Ramos (cell line): ENCODE results near the gene TMEM92.

ENCODE experiments used
- in situ Hi-C: fragments of 300-500 bp; cut with MboI; formaldehyde crosslinking; loops from one replicate; pipeline ENCODE4 v1.14.3; 2022; ENCODE audit warnings: low sequenced_read_pairs; ENCODE audit not compliant: unreplicated experiment

Gene TMEM92

GRCh38 chr17:50272711-50273653 is 1.3 kb upstream of the TMEM92 start:
- in situ Hi-C loops, result no loop called here

- in situ Hi-C loops, result no loop called here
Measured at GRCh38 chr17:50273654-50274040, 619 bp upstream of the TMEM92 start.

DNA sequence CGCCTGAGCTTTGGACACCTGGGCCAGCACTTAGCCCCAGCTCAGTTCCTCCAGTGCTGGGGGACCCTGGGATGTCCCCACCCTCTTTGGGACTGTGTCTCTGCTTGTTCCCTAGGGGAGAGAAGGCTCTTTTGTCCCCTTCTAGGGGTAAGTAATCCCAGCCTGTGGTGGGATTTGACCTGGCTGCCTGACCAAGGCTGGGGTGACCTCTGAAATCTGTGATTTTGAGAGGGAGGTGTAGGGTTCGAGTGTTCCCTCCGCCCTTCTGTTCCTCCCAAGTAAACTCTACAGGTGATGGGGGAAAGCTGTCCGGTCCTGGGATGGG is 593 bp downstream of the TMEM92 start:
- in situ Hi-C loops, result no loop called here

GRCh38 chr17:50275279-50275678 is 1.0 kb downstream of the TMEM92 start:
- in situ Hi-C loops, result no loop called here

DNA sequence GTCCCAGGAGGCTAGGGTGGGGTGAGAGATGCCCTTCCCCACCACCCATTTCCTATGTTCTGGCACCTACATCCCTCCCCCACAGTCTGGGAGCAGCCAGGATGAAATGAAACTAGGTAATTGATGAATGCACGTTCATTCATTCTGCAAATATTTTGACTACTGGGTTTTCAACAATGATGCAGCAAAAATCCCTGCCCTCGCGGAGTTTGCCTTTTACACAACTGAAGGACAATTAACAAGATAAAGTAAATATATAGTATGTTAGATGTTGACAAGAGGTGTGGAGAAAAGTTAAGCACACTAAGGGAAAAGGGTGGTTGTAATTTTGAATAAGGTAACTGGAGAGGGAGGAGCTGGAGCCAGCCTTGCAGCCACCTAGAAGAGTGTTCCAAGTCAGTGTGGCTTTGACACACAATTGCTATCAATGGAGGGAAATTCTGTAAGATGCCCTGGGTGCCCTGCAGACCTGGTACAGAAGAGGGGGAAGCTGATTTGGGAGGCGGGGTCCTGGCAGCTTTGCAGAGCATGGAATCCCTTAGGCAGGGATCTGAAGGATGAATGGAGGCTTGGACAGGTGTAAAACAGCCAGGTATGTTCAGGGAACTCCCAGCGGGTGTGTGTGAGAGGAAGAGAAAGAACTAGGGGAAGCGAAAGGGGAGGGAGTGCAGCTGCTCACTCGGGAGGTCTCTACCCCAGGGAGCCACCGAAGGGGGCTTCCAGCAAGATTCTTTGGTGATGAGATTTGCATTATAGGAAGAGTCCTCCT is 2.5 kb downstream of the TMEM92 start:
- in situ Hi-C loops, result no loop called here

DNA sequence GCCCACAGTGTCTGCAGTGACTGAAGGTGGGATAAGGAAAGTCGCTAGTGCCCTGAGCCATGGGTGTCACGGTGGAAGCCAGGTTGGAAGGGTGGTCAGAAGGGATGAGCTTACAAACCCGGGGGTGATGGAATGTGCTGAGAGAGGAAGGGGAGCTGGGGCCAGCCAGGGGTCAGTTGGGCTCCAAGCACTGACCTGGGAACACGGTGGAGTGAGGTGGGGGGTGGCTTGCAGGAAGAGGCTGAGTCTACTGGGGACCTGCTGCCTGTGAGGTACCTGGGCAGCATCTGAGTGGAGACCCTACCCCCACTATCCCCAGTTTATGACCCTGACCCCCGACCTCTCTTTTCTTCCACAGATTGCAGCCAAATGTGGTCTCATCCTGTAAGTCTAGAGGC is 3.1 kb downstream of the TMEM92 start:
- in situ Hi-C loops, result no loop called here

GRCh38 chr17:50278526-50279180 is 4.4 kb downstream of the TMEM92 start:
- in situ Hi-C loops, result no loop called here

GRCh38 chr17:50279181-50279526 is 4.9 kb downstream of the TMEM92 start:
- in situ Hi-C loops, result no loop called here

GRCh38 chr17:50279639-50280038 is 5.4 kb downstream of the TMEM92 start:
- in situ Hi-C loops, result loop anchor here (10.0 kb wide), 1 partner anchor 105 kb away; no protein-coding TSS in a partner anchor

DNA sequence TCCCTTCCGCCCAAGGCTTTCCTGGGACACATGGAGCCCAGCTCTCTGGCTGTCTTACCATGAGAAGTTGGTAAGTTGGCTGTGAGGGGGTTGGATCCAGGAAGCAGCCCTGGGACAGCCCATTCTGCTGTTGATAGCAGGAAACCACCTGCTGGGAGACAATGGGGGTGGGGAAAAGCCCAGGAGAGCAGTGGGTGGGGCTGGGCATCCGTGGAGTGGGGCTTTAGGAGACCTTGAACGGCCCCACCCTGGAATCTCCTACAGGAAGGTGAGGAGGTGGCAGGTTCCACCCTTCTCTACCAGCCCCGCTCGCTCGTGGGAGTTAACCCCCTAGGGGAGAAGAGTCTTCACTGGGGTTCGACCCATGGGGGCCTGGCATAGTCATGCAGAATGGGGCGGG is 5.8 kb downstream of the TMEM92 start:
- in situ Hi-C loops, result loop anchor here (10.0 kb wide), 1 partner anchor 105 kb away; no protein-coding TSS in a partner anchor

GRCh38 chr17:50280801-50281441 is 6.7 kb downstream of the TMEM92 start:
- in situ Hi-C loops, result loop anchor here (10.0 kb wide), 1 partner anchor 106 kb away; no protein-coding TSS in a partner anchor

DNA sequence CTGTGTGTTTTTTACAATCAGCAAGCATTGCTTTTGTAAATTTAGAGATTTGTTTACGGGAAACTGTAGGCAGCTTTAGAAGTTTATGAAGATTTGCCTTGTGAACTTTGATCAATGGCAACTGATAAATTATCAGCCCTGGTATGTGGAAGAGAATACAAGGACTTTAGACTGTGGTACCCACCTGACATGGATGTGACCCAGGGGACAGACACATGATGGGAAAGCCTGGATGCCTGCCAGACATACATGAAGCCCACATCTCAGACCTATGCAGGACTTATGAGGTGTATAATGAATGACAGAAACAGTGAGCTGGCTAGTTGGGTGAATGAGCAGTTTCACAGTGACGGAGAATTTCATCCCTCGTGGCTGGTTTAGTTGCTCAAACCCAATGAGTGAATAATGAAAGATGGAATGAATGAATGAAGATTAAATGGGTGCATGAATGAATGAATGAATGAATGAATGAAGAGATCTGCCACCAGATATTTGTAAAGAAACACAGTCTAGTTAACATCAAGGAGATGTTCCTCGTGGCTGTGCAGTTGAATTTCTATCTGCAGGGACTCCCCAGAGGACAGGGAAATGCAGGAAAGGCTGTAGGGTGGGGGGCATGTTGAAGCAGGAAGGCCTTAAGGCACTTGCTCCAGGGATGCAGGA is 7.6 kb downstream of the TMEM92 start:
- in situ Hi-C loops, result loop anchor here (10.0 kb wide), 1 partner anchor 107 kb away; no protein-coding TSS in a partner anchor

- in situ Hi-C loops, result loop anchor here (10.0 kb wide), 1 partner anchor 108 kb away; no protein-coding TSS in a partner anchor
Measured at GRCh38 chr17:50283246-50283645, 9.0 kb downstream of the TMEM92 start.

- in situ Hi-C loops, result loop anchor here (10.0 kb wide), 1 partner anchor 109 kb away; no protein-coding TSS in a partner anchor
Measured at GRCh38 chr17:50283714-50284113, 9.4 kb downstream of the TMEM92 start.

DNA sequence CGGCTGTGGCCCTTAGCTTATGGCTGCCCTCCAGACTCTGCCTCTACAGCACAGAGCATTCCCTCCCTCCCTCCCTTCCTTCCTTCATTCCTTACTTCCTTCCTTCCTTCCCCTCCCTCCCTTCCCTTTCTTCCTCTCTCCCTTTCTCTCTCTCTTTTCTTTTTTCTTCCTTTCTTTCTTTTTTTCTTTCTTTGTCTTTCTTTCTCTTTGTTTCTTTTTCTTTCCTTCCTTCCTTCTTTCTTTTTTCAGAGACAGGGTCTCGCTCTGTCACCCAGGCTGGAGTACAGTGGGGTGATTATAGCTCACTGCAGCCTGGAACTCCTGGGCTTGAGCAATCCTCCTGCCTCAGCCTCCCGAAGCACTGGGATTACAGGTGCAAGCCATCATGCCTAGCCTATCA is 11.7 kb downstream of the TMEM92 start:
- in situ Hi-C loops, result loop anchor here (10.0 kb wide), 1 partner anchor 111 kb away; no protein-coding TSS in a partner anchor

- in situ Hi-C loops, result loop anchor here (10.0 kb wide), 1 partner anchor 113 kb away; no protein-coding TSS in a partner anchor
Measured at GRCh38 chr17:50287302-50287701, 13.0 kb downstream of the TMEM92 start.

DNA sequence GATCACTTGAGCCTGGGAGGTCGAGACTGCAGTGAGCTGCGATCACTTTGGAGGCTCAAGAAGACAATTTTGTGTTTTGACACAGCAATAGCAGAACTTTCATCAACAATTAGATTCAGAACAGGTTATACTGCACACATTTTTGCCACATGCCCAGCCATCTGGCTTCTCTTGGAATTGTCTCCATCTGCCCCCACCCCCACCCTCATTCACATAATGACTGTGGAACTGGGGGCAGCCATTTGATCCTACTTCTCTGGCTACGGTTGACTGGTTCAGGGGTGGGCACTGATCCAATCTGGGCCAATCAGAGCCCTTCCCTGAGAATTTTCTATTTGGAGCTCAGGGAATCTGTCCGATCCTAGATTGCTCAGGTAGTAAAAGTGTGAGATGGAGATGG is 14.0 kb downstream of the TMEM92 start:
- in situ Hi-C loops, result loop anchor here (10.0 kb wide), 1 partner anchor 114 kb away; no protein-coding TSS in a partner anchor

GRCh38 chr17:50289278-50289677 is 15.0 kb downstream of the TMEM92 start:
- in situ Hi-C loops, result loop anchor here (10.0 kb wide), 1 partner anchor 114 kb away; no protein-coding TSS in a partner anchor

DNA sequence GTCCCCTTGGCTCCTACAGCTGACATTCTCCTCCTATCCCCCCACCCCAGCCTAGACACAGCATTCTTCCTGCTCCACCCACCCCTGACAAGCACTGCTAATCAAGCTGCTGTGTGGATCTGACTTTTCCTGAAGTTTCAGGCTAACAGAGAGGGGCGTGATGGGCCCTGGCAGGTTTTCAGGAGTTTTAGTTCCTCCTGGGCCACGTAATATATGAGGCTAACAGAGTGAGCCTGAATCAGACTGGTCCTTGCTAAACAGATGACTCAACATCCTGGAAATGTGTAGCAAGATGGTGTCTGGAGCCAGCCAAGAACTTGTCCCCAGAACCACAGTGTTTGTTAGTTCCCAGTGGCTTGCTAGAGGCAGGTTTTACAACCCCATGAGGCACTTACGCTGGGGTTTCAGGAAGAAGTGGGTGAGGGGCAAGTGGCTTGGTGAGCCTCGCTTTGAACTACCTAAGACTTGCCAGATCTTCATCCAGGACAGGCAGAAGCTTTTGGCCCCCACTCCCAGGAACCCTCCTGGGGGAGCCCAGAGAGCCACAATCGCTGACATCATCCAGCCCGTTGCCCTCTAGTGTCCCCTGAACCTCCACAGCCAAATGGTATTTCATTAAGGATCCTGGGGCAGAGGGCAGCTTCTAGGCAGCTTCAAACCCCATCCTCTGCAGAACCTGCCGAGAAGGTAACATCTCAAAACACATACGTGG is 15.9 kb downstream of the TMEM92 start:
- in situ Hi-C loops, result loop anchor here (10.0 kb wide), 2 partner anchors 85 to 115 kb away; partner anchors contain the start of gene COL1A1
